ENCODE data around the gene IGFBPL1. TPM values are rescaled to one million over a fixed set of nuclear protein-coding genes. Genes with fewer than 3 reads are reported as not detected.

The IGFBPL1 gene
- total RNA-seq, 4 donors from 2014 or later, result 1.6 to 3.2 (median 2.5) TPM

DNA sequence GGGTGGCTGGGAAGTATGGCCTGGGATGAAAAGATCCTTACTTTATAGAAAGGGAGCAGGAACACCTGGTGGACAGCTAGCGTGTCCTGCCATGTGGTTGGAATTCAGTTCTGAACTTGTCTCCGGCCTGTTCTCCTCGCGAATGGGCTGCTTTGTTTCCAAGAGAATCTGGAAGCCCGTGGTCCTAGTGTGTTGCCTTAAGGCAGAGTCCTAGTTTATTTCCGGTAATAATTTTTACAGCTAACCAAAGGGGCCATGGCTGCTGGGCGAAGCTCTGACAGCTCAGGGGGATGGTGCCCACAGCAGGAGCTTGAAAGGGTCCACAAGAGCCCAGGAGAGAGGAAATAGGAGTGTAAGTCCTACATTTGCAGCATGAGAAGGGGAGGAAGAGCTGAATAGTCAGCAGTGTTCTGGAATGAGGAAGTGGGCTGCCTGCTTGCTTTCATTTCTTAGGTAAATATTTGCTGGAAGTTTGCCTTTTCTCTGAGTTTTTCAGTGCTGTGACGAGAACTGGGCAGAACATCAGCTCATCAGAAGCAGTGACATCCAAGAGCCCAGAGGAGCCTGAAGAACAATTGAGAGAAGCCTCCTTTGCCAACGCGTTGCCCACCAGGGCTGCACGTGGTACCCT, 13.1 kb upstream of the IGFBPL1 start:
- no peak for ATAC-seq
- Histone ChIP-seq H3K9me3 (no peaks in the 10 kb centered on the region), H3K36me3 (no peaks in the 10 kb centered on the region), H3K4me3 (no peak overlapping the region), H3K27ac (no peak overlapping the region), H3K27me3 (peaks cover 24% of the 10 kb centered on the region), H3K4me1 (no peaks in the 10 kb centered on the region)
- TF ChIP-seq, protein P1, sequence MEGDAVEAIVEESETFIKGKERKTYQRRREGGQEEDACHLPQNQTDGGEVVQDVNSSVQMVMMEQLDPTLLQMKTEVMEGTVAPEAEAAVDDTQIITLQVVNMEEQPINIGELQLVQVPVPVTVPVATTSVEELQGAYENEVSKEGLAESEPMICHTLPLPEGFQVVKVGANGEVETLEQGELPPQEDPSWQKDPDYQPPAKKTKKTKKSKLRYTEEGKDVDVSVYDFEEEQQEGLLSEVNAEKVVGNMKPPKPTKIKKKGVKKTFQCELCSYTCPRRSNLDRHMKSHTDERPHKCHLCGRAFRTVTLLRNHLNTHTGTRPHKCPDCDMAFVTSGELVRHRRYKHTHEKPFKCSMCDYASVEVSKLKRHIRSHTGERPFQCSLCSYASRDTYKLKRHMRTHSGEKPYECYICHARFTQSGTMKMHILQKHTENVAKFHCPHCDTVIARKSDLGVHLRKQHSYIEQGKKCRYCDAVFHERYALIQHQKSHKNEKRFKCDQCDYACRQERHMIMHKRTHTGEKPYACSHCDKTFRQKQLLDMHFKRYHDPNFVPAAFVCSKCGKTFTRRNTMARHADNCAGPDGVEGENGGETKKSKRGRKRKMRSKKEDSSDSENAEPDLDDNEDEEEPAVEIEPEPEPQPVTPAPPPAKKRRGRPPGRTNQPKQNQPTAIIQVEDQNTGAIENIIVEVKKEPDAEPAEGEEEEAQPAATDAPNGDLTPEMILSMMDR (IDR thresholded peaks at IDR 0.05), result no peak
- no peak for TF ChIP-seq EP300 (IDR thresholded peaks at IDR 0.05)
- no peak for TF ChIP-seq POLR2AphosphoS5 (IDR thresholded peaks at IDR 0.05)
- no peak for TF ChIP-seq POLR2A (IDR thresholded peaks at IDR 0.05)
- 67 to 100% methylated on average over 2 to 8 of the region's 11 CpGs for WGBS, 2 donors (ENCODE audit: low coverage in 1 of 2)

DNA sequence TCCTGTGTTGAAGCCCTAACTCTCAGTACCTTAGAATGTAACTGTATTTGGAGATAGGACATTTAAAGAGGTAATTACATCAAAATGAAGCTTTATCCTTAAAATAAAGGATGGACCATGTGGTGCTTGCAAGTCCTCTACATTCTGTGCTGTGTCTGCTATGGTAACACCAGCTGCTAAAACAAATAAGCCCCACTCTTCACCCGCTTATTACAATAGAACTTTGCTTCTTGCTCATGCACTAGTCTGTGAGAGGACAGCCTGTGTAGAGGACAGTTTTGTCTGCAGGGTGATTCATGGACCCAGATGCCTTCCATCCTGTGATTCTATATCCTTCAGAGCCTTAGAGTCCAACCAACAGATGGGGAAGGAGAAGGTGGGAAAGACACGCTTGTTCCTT, 12.5 kb upstream of the IGFBPL1 start:
- Histone ChIP-seq H3K36me3 (no peaks in the 10 kb centered on the region), H3K27me3 (peaks cover 18% of the 10 kb centered on the region), H3K27ac (no peak overlapping the region), H3K4me3 (no peak overlapping the region), H3K9me3 (no peaks in the 10 kb centered on the region), H3K4me1 (no peaks in the 10 kb centered on the region)
- no peak for ATAC-seq
- TF ChIP-seq, protein P1 (IDR thresholded peaks at IDR 0.05), result no peak
- TF ChIP-seq POLR2A (IDR thresholded peaks at IDR 0.05), result no peak
- no peak for TF ChIP-seq POLR2AphosphoS5 (IDR thresholded peaks at IDR 0.05)
- no peak for TF ChIP-seq EP300 (IDR thresholded peaks at IDR 0.05)
- WGBS, 2 donors (ENCODE audit: low coverage in 1 of 2), result 100% methylated on average over 2 of the region's 2 CpGs; no CpG with 5 or more reads in 1 of the 2 donors

DNA sequence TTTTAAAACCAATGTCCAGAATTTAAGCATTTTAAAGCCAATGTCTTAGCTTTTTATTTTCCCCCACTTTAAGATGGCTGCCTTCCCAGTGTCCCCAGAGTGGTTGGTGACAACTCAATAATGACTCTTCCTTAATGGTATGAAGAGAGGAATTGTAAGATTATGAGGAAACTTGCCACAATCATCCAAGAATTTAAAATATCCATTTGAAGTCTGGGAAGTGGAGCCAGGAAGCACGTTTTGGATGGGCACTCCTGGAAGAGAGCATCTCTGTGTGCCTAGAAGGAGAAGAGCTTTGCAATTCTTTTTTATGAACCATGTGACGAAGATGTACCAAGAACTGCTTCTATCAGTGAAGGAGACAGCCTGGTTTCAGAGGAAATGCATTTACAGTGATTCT, 11.3 kb upstream of the IGFBPL1 start:
- Histone ChIP-seq H3K27me3 (peaks cover 7% of the 10 kb centered on the region), H3K9me3 (no peaks in the 10 kb centered on the region), H3K36me3 (no peaks in the 10 kb centered on the region), H3K4me3 (no peak overlapping the region), H3K27ac (no peak overlapping the region), H3K4me1 (no peaks in the 10 kb centered on the region)
- TF ChIP-seq, protein P1 (IDR thresholded peaks at IDR 0.05), result no peak
- no peak for TF ChIP-seq EP300 (IDR thresholded peaks at IDR 0.05)
- TF ChIP-seq POLR2A (IDR thresholded peaks at IDR 0.05), result no peak
- no peak for TF ChIP-seq POLR2AphosphoS5 (IDR thresholded peaks at IDR 0.05)
- WGBS, 2 donors (ENCODE audit: low coverage in 1 of 2), result 55 to 57% methylated on average over 1 to 2 of the region's 2 CpGs
- ATAC-seq, result no peak

DNA sequence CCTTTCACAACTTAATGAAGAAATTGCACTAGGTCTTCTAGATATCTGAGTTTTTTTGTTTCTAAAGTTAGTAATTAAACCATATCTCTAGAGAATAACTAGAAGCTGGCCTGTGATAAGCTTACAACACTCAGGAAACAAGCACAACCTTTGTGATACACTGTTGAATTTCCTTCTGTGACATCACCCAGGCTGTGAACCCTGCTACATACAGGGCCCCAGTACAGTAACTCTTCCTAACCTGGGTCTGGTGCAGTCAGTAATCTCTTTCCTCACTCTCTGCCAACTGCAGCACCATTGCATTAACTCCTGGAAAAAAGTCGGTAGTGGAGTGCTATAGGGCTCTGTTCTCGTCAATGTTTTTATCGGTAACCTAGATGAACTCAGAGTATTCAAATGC, 10.6 kb upstream of the IGFBPL1 start:
- H3K27me3 ChIP-seq, result peaks cover 6% of the 10 kb centered on the region
- H3K9me3 ChIP-seq, result no peaks in the 10 kb centered on the region
- TF ChIP-seq POLR2A (IDR thresholded peaks at IDR 0.05), result no peak
- 71 to 92% methylated on average over 3 of the region's 3 CpGs for WGBS, 2 donors (ENCODE audit: low coverage in 1 of 2)
- no peak overlapping the region for H3K27ac ChIP-seq
- no peaks in the 10 kb centered on the region for H3K4me1 ChIP-seq
- ATAC-seq, result no peak
- no peaks in the 10 kb centered on the region for H3K36me3 ChIP-seq
- no peak overlapping the region for H3K4me3 ChIP-seq

GRCh38 chr9:38434365-38434764, 10.1 kb upstream of the IGFBPL1 start:
- Histone ChIP-seq H3K9me3 (no peaks in the 10 kb centered on the region), H3K4me3 (no peak overlapping the region), H3K36me3 (no peaks in the 10 kb centered on the region), H3K4me1 (no peaks in the 10 kb centered on the region), H3K27ac (no peak overlapping the region), H3K27me3 (peaks cover 6% of the 10 kb centered on the region)
- TF ChIP-seq POLR2AphosphoS5 (IDR thresholded peaks at IDR 0.05) (no peak), POLR2A (IDR thresholded peaks at IDR 0.05) (no peak), EP300 (IDR thresholded peaks at IDR 0.05) (no peak)
- TF ChIP-seq, protein P1 (IDR thresholded peaks at IDR 0.05), result no peak
- no peak for ATAC-seq
- WGBS, 2 donors (ENCODE audit: low coverage in 1 of 2), result 39 to 42% methylated on average over 2 to 3 of the region's 3 CpGs

All from gastroesophageal sphincter (tissue), 4 donors.